DMS 273 treated with DMSO at 0.1 percent for 48 hours (cell line): Measurements from ENCODE around the gene RPL28.

Experiments
- DNase-seq: peaks from one replicate; lab custom pipeline; 2025; lab: John Stamatoyannopoulos, UW

The RPL28 gene

DNA sequence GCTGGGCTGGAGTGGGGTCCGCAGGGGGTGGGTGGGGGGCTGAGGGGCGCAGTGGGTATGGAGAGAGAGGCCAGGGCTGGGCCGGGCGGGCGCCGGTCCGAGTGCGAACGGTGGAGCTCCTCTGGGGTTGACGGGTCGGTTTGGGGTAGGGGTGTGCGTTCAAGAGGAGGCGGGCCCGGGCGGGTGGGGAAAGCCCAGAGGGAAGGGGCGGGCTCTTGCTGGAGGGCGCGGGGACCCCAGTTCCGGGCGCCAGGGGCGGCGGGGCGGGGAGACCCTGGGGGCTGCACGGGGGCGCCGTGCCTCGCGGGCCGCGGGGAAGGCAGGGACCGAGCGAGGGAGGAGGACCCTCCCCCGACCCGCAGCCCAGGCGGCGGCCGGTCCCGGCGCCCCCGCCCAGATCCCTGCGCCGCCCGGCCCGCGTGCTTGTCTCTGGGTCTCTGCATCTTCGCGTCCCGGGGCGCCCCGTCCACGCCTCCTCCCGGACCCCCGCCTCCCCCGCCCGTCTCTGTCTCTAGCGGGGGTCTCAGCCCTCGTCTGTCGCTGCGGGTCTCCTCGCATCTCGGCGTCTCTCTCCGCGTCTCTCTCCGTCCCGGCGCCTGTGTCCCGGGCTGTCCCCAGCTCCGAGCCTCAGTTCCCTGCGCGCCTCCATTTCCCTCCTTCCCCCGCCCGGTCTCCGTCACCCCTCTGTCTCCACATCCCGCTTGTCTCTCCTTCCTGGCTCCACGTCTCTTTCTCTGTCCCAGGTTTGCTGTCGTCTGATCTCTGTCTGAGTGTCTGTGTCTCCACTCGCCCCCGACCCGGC, 65.6 kb downstream of the RPL28 start:
- DNase-seq = no peak

DNA sequence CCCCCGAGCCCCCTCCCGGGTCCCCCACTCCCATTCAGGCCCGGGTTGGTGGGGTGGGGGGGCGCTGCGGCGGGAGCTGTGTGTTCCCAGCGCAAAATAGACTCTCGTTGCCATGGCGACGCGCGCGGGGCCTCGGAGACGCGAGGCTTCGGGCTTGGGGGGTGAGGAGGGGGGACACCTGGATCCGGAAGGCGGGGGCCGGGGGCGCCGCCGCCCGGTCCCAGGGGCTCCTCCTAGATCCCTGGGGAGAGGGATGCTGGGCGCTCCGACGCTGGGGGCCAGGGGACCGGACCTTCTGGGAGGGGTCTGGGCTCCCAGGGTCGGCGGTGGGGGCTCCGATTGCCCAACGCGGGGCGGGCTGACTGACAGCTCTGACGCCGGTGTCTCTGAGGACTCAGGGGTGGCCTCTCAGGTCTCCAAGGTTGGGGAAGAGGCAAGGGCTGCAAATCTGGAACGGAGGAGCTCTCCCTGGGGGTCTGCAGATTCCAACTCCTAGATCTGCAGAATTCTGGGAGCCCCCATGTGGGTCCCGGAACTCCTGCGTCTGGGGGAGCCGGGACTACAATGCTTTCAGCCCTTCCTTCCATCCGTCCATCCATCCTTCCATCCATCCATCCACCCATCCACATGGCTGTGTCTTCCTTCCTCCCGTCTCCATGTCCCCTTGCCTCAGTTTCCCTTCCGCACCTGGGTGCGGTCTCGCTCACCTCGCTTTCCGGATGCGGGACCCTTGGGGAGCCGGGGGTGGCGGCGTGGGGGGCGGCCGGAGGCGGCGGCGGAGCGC, 66.4 kb downstream of the RPL28 start:
- DNase-seq = no peak
